Gastroesophageal sphincter (tissue), 3 donors: ENCODE data around the gene HMG20A.

Source experiments
- EP300 ChIP-seq: sonication (generic); formaldehyde crosslinking; IDR thresholded peaks from one replicate; pipeline ENCODE4 v1.6.1; 2017; ENCODE audit warnings: antibody characterized with exemption, mild to moderate bottlenecking
- POLR2A ChIP-seq, 2 donors: fragments of 450-650 bp; IDR thresholded peaks; one replicate each; pipeline ENCODE4 v1.6.1; 2017; ENCODE audit warnings: antibody characterized with exemption in 2 of 2, mild to moderate bottlenecking in 2 of 2, moderate library complexity in 1 of 2
- POLR2AphosphoS5 ChIP-seq: sonication (generic); formaldehyde crosslinking; IDR thresholded peaks from one replicate; pipeline ENCODE4 v1.6.1; 2017; ENCODE audit warnings: antibody characterized with exemption
- TF ChIP-seq, protein P1 (sequence below), 4 experiments: fragments of 200-600 bp in 2 of 4; fragments of 450-650 bp in 2 of 4; sonication (generic) in 1 of 4; IDR thresholded peaks; one replicate each; pipeline ENCODE4 v1.5.1; 2017 to 2019; ENCODE audit warnings: antibody characterized with exemption in 4 of 4, mild to moderate bottlenecking in 2 of 4, moderate library complexity in 2 of 4

DNA sequence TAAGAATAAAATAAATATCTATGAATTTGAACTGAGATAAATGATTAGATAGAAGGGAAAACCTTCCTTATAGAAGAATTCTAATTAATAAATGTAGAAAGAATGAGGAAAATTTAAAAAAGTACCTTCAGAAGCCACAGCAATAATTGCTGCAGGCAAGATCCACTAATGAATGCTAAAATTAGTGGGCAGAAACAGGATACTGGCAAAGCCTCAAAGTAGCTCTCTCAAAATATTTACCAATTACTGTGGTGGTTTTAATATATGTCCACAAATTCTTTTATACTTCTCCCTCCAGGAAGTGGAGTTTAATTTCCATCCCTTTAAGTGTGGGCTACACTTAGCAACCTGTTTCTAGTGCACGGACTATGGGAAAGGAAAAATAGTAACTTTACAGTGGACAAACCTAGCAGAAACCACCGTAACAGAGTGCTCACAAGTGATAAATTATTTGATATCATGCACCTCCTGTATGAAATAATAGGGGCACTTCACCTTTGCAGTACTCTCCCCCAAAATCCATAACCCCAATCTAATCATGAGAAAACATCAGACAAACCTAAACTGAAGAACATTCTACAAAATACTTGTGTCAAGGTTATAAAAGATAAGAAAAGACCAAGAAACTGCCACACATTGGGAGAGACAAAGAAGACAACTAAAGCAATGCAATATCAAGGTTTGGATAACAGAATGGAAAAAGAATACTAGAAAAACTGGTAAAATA, 7.6 kb upstream of the HMG20A start:
- TF ChIP-seq, protein P1, sequence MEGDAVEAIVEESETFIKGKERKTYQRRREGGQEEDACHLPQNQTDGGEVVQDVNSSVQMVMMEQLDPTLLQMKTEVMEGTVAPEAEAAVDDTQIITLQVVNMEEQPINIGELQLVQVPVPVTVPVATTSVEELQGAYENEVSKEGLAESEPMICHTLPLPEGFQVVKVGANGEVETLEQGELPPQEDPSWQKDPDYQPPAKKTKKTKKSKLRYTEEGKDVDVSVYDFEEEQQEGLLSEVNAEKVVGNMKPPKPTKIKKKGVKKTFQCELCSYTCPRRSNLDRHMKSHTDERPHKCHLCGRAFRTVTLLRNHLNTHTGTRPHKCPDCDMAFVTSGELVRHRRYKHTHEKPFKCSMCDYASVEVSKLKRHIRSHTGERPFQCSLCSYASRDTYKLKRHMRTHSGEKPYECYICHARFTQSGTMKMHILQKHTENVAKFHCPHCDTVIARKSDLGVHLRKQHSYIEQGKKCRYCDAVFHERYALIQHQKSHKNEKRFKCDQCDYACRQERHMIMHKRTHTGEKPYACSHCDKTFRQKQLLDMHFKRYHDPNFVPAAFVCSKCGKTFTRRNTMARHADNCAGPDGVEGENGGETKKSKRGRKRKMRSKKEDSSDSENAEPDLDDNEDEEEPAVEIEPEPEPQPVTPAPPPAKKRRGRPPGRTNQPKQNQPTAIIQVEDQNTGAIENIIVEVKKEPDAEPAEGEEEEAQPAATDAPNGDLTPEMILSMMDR (IDR thresholded peaks at IDR 0.05): no peak
- TF ChIP-seq POLR2AphosphoS5 (no peak), POLR2A (IDR thresholded peaks at IDR 0.05) (no peak), EP300 (no peak)
